ENCODE data around the gene VSTM2L. TPM values are rescaled to one million over a fixed set of nuclear protein-coding genes. Genes with fewer than 3 reads are reported as not detected.
A peak's percentile ranks its signal among the peaks of the same experiment; 100 is the strongest.
"Not testable (repeated sequence)": the region's sequence is repeated elsewhere in the genome, so short reads cannot be mapped to it uniquely, and the experiment has no call there.

The VSTM2L gene
- total RNA-seq (under 1 TPM; 0.49 to 0.95 (median 0.88) TPM), polyA plus RNA-seq (1 to 10 TPM in 1 of 3 donors, under 1 TPM in 2; 0.05 to 2.8 (median 0.10) TPM)
- long read RNA-seq, donor 1, result 0 reads
- long read RNA-seq, donor 2, partial matches to known transcripts, result 0 of 1 reads
- long read RNA-seq, donor 2, other reads (novel, unspliced or antisense), result 0 of 1 reads

DNA sequence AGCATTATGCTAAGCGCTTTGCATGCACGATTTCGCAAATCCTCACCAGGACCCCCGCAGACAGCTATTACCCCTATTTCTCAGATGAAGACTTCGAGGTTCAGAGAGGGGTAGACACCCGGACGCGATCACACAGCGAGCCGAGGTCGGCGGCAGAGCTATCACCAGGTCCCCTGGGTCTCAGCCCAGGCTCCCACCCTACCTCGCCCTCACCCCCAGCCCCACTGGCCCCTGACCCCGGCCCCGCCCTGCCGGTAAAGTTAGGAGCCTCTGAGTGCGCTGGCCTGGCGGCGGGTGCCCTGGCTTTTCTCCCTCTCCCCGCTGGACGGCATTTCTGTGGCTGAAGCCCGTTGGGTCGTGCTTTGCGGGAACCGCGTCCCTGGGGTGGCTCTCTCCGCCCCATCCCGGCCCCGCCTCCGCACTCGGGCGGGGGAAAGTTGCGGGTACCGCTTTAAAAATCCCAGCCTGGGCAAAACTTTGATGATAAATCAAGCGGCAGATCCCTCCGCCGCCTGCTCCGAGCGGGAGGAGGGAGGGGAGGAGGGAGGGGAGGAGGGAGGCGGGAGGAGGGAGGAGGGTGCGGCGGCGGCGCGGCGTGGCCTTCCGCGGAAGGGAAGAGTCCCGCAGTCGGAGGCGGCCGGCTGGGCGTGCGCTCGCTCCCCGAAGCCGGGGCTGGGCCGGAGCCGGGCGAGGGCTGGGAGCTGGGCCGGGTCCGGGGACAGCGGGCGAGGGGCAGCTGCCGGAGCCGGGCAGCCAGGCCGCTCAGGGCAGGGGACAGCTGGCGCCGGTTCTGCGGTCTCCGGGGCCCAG, at the start of gene VSTM2L:
VSTM2L (plus strand) TSS at position 624 of the 810 bp plus-strand sequence. CDS start 224 bp downstream, outside the sequence.
- intact Hi-C loops (cut with DNase I), result loop anchor here (1.0 to 10.0 kb wide), 4 partner anchors 90 to 338 kb away; no protein-coding TSS in a partner anchor
- ATAC-seq, result peak in 2 of 4 donors; percentile 8 to 17
- Histone ChIP-seq H3K9me3 (no peaks in the 10 kb centered on the region), H3K4me3 (peak within 1 kb of the TSS; percentile 62), H3K36me3 (ENCODE audit: insufficient read depth in 1 of 2, low read depth in 1 of 2) (no peaks in the 10 kb centered on the region), H3K4me1 (peaks cover 6% of the 10 kb centered on the region), H3K27me3 (ENCODE audit: insufficient read depth in 3 of 3, low read length in 2 of 3) (peaks cover 0 to 57% (median 31%) of the 10 kb centered on the region in 3 donors), H3K27ac (no peak within 1 kb of the TSS)
- WGBS, 3 donors, result 5 to 6% (median 6%) methylated on average over 45 to 67 of the region's 71 CpGs
- no peak for TF ChIP-seq CTCF (IDR thresholded peaks at IDR 0.05)
- no peak for DNase-seq

DNA sequence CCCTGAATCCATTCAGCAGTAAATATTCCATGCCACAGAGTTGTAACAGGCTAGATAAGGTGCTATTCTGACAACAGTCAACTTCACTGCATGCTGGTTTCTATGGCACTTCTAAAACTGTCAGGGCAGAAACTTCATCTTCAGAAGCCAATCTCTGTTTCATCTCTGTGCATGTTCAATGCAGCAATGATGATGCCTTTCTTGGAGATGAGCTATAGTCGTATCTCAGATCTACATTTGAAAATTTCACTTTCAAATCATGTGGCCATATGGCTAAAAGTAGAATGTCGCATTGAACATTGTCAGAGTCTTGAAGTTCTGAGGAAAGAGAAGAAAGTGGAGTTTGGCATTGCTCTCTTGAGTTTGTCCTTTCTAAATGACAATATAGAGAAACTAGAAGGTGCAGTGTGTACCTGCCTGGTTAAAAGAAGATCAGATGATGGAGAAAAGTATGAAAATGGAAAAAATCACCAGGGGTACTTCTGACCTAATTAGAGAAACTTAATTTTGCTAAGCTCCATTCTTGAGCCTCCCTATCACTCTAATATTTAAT, 49.0 kb upstream of the VSTM2L start:
- H3K4me3 ChIP-seq, result no peak overlapping the region
- peaks cover 0 to 34% of the 10 kb centered on the region in 2 donors for H3K36me3 ChIP-seq (ENCODE audit: insufficient read depth in 1 of 2, low read depth in 1 of 2)
- H3K4me1 ChIP-seq, result no peaks in the 10 kb centered on the region
- WGBS, 3 donors, result 94 to 97% (median 97%) methylated on average over 2 of the region's 2 CpGs
- no peaks in the 10 kb centered on the region for H3K27me3 ChIP-seq (ENCODE audit: insufficient read depth in 3 of 3, low read length in 2 of 3)
- DNase-seq, result no peak
- no peak for TF ChIP-seq CTCF (IDR thresholded peaks at IDR 0.05)
- H3K27ac ChIP-seq, result no peak overlapping the region
- intact Hi-C loops (cut with DNase I), result no loop called here
- no peak for ATAC-seq
- no peaks in the 10 kb centered on the region for H3K9me3 ChIP-seq

GRCh38 chr20:37856034-37856433, 46.9 kb upstream of the VSTM2L start:
- H3K27ac ChIP-seq; intact Hi-C loops (cut with DNase I); ATAC-seq; H3K27me3 ChIP-seq (ENCODE audit: insufficient read depth in 3 of 3, low read length in 2 of 3); DNase-seq; H3K4me1 ChIP-seq; H3K9me3 ChIP-seq; H3K4me3 ChIP-seq: not testable (repeated sequence)
- peaks cover 0 to 47% of the 10 kb centered on the region in 2 donors for H3K36me3 ChIP-seq (ENCODE audit: insufficient read depth in 1 of 2, low read depth in 1 of 2)
- 99 to 100% (median 99%) methylated on average over 5 of the region's 5 CpGs for WGBS, 3 donors

DNA sequence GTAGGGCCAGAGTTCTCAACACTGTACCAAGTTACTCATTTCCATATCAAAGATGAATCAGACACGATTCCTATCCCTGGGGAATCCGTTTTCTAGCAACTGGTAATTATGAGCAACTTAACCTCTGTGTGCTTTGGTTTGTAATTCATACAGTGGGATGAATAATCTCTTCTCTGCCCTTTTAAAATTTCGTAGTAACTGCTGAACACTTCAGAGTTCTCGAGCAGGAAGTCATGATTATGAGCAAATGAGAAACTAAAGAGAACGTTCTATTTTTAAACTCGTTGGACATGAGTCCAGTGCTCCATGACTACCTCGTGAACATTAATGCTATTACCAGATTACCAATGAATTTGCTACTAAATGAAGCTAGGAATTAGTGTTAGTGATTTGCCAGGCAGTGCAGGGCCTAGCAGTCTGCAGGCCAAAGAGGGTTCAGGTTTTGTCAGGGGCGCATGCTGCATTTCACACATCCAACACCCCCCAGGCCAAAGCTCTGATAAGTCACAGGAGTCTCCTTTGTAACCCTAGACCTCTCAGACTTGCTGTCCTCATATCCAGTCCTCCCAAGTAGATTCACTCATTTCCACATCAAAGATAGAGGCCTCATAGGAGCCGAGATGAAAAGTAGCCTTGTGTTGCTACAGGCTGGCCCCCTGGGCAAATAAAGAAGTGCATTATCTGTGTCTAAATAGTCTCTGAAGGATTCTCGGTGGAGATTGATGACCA, 45.8 kb upstream of the VSTM2L start:
- DNase-seq (no peak), ATAC-seq (peak in 3 of 4 donors; percentile 38 to 57 (median 54))
- Histone ChIP-seq H3K27ac (no peak overlapping the region), H3K4me3 (no peak overlapping the region), H3K27me3 (ENCODE audit: insufficient read depth in 3 of 3, low read length in 2 of 3) (no peaks in the 10 kb centered on the region), H3K4me1 (no peaks in the 10 kb centered on the region), H3K36me3 (ENCODE audit: insufficient read depth in 1 of 2, low read depth in 1 of 2) (peaks cover 0 to 46% of the 10 kb centered on the region in 2 donors), H3K9me3 (no peaks in the 10 kb centered on the region)
- WGBS, 3 donors, result 51 to 78% (median 61%) methylated on average over 10 of the region's 10 CpGs
- intact Hi-C loops (cut with DNase I), result no loop called here
- TF ChIP-seq CTCF (IDR thresholded peaks at IDR 0.05), result no peak
